SJSA1 (cell line): Measurements from ENCODE around the gene HOXA4. TPM values are rescaled to one million over a fixed set of nuclear protein-coding genes. Genes with fewer than 3 reads are reported as not detected.

Source experiments
- DNase-seq, 2 experiments: peaks; one replicate each; pipeline ENCODE4 v3.0.0-alpha.2; 2015 to 2020; ENCODE audit warnings: low spot score in 2 of 2, low read depth in 1 of 2
- H3K27ac ChIP-seq: fragments of 250-450 bp; sonication (Bioruptor Pico); 2 replicates; pipeline ENCODE4 v1.5.1; 2020; ENCODE audit warnings: mild to moderate bottlenecking, moderate library complexity
- H3K27me3 ChIP-seq: fragments of 250-450 bp; sonication (Bioruptor Pico); replicated peaks from 2 replicates; pipeline ENCODE4 v1.5.1; 2020; ENCODE audit warnings: mild to moderate bottlenecking, moderate library complexity
- H3K36me3 ChIP-seq: fragments of 250-450 bp; sonication (Bioruptor Pico); 2 replicates; pipeline ENCODE4 v1.5.1; 2020; ENCODE audit warnings: mild to moderate bottlenecking
- H3K4me1 ChIP-seq: fragments of 250-450 bp; sonication (Bioruptor Pico); replicated peaks from 2 replicates; pipeline ENCODE4 v1.6.1; 2021; ENCODE audit warnings: mild to moderate bottlenecking
- H3K4me3 ChIP-seq: fragments of 250-450 bp; sonication (Bioruptor Pico); 2 replicates; pipeline ENCODE4 v1.5.1; 2020; ENCODE audit warnings: mild to moderate bottlenecking
- H3K9me3 ChIP-seq: fragments of 250-450 bp; sonication (Bioruptor Pico); replicated peaks from 2 replicates; pipeline ENCODE4 v1.5.1; 2020; ENCODE audit warnings: mild to moderate bottlenecking
- total RNA-seq: library from RNA; depleted of rRNA; stranded (reverse); fragments of >200 nt; shearing (Covaris generic); gene quantifications from 2 replicates; pipeline ENCODE4 v1.2.3, GENCODE V29; 2014

The HOXA4 gene
- total RNA-seq, 1 experiment from 2014 or later, result 0.58 TPM

DNA sequence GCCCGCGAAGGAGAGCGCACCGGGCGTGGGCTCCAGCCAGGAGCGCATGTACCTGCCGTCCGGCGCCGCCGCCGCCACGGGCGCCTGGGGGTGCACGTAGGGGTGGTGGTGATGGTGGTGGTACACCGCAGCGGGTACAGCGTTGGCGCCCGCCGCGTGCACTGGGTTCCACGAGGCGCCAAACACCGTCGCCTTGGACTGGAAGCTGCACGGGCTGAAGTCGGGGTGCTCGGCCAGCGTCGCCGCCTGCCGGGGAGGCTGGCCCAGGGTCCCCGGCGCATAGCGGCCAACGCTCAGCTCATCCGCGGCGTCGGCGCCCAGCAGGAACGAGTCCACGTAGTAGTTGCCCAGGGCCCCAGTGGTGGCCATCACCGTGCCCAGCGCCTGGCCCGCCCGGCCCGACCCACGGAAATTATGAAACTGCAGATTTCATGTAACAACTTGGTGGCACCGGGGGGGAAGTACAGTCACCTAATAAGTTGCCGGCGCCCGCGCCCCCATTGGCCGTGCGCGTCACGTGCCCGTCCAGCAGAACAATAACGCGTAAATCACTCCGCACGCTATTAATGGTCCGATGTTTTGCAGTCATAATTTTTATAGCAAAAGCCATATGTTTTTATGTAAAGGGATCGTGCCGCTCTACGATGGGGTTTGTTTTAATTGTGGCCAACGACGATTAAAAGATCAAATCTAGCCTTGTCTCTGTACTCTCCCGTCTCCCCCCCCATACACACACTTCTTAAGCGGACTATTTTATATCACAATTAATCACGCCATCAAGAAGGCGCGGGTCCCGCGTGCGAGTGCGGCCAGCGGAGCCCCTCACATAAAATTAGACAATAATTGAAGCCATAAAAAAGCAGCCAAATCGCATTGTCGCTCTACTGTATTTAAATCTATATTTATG lies 34.8 kb upstream of the HOXA4 start, which contains the start of gene HOXA9:
HOXA9 (minus strand) TSS at position 449 of the 907 bp plus-strand sequence; CDS start at position 369, 80 bp downstream.
- no peaks in the 10 kb centered on the region for H3K9me3 ChIP-seq
- H3K27me3 ChIP-seq, result no peaks in the 10 kb centered on the region
- peaks cover 41% of the 10 kb centered on the region for H3K36me3 ChIP-seq
- H3K27ac ChIP-seq, result peak within 1 kb of the TSS; percentile 93
- peak within 1 kb of the TSS; percentile 57 for H3K4me3 ChIP-seq
- peak; percentile 88 to 95 for DNase-seq
- peaks cover 64% of the 10 kb centered on the region for H3K4me1 ChIP-seq

DNA sequence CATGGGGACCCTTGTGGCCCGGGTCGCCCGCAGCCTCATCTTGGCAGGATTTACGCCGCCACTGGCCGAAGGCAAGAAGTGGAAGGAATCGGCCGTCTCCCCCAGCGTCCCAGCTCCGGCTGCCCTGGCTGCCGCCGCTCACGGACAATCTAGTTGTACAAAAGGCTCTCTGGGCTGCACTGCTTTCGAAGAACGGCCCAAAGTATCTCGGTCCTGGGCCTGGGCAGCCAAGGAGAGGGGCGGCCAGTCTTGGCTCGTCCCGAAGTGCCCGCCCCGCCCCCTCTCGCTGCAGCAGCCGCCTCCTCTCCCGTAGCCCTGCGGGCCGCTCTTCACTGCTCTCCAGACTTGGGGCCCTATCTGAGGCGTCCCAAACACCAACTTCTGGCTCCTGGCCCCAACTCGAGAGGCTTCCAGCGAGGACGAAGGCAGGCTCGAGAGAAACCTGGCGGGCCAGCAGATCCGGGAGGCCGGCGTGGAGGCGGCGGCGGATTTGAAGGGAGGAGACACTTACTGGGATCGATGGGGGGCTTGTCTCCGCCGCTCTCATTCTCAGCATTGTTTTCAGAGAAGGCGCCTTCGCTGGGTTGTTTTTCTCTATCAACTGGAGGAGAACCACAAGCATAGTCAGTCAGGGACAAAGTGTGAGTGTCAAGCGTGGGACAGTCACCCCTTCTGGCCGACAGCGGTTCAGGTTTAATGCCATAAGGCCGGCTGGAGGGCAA lies 34.0 kb upstream of the HOXA4 start:
- H3K36me3 ChIP-seq, result peaks cover 40% of the 10 kb centered on the region
- DNase-seq, result peak in 1 of 2 experiments; percentile 71
- H3K4me3 ChIP-seq, result peak overlapping the region; percentile 57

DNA sequence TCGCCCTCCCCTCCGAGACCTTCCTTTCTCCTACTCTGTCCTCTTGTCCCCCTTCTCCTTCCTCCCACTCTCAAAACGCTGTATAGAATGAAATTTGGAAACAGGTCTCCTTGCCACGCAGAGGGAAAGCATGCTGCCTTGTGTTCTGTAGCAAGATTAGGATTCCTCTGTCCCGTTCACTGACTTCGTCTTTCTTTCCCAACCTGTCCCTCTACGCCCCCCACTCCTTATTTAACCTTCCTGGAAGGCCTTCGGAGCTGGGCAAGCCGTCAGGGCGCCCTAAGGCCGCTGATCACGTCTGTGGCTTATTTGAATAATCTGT lies 33.4 kb upstream of the HOXA4 start:
- Histone ChIP-seq H3K36me3 (peaks cover 35% of the 10 kb centered on the region), H3K4me3 (peak overlapping the region; percentile 57), H3K27me3 (no peaks in the 10 kb centered on the region), H3K27ac (no peak overlapping the region), H3K4me1 (peaks cover 61% of the 10 kb centered on the region), H3K9me3 (no peaks in the 10 kb centered on the region)
- no peak for DNase-seq

More for the DNA sequence above, 34.0 kb upstream of the HOXA4 start:
- Histone ChIP-seq H3K27me3 (no peaks in the 10 kb centered on the region), H3K9me3 (no peaks in the 10 kb centered on the region), H3K27ac (peak overlapping the region; percentile 93), H3K4me1 (peaks cover 65% of the 10 kb centered on the region)

DNA sequence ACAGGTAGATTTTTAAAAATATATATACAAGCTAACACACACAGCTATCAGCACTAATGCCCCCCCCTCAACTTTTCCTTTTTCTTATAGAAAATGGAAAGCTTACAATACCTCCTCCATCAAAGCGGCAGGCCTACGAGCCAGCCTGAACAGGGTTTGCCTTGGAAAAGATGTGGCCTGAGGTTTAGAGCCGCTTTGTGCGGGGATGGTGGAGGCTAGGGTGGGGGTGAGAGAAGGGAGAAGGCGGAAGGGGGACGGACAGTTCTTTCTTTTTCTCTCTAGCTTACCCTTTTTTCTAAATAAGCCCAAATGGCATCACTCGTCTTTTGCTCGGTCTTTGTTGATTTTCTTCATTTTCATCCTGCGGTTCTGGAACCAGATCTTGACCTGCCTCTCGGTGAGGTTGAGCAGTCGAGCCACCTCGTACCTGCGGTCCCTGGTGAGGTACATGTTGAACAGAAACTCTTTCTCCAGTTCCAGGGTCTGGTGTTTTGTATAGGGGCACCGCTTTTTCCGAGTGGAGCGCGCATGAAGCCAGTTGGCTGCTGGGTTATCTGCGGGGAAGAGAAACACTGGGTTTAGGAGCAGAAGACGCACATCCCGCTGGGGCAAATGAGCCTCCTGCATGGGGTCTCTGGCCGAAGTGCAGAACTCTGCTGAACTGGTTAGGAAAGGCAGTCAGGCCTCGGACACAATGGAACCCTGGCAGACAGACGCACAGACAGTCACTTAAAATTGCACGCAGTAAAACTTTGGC lies 32.9 kb upstream of the HOXA4 start:
- no peak overlapping the region for H3K27ac ChIP-seq
- H3K36me3 ChIP-seq, result peaks cover 31% of the 10 kb centered on the region
- H3K9me3 ChIP-seq, result no peaks in the 10 kb centered on the region
- no peaks in the 10 kb centered on the region for H3K27me3 ChIP-seq
- DNase-seq, result peak in 1 of 2 experiments; percentile 11
- peak overlapping the region; percentile 57 for H3K4me3 ChIP-seq
- H3K4me1 ChIP-seq, result peaks cover 57% of the 10 kb centered on the region

DNA sequence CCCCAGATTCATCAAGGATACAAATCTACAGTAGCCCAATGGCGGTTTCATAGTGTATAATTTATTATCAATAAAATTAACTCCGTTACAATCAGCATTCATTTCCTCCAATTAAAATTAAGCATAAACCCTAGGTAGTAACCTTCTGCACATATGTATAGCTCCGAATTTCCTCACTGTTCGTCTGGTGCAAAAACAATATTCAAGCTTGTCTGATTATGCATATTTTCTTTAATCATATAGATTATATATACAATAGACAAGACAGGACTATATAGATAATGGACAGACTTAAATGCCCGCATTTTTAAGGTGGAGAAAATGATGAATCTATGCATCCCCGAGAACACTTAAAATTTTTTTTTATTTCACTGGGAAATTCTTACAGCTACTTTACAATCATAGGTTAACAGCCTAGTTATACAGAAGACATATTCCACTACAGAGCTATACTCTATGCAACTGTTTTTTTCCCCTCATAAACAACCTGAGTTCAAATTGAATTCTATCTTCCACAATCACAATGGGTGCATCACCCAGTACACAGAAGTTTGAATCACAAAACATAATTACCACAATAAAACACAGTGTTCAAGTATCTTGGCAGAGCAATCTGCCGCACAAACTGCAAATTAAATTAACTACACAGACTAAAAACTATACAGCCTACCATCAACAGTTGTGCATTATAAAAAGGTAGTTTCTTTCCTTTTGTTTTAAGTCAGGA lies 32.2 kb upstream of the HOXA4 start:
- peaks cover 28% of the 10 kb centered on the region for H3K36me3 ChIP-seq
- H3K27ac ChIP-seq, result no peak overlapping the region
- no peaks in the 10 kb centered on the region for H3K9me3 ChIP-seq
- no peaks in the 10 kb centered on the region for H3K27me3 ChIP-seq
- no peak for DNase-seq
- H3K4me3 ChIP-seq, result no peak overlapping the region; the same call in 1 of the 2 replicates
- peaks cover 50% of the 10 kb centered on the region for H3K4me1 ChIP-seq

DNA sequence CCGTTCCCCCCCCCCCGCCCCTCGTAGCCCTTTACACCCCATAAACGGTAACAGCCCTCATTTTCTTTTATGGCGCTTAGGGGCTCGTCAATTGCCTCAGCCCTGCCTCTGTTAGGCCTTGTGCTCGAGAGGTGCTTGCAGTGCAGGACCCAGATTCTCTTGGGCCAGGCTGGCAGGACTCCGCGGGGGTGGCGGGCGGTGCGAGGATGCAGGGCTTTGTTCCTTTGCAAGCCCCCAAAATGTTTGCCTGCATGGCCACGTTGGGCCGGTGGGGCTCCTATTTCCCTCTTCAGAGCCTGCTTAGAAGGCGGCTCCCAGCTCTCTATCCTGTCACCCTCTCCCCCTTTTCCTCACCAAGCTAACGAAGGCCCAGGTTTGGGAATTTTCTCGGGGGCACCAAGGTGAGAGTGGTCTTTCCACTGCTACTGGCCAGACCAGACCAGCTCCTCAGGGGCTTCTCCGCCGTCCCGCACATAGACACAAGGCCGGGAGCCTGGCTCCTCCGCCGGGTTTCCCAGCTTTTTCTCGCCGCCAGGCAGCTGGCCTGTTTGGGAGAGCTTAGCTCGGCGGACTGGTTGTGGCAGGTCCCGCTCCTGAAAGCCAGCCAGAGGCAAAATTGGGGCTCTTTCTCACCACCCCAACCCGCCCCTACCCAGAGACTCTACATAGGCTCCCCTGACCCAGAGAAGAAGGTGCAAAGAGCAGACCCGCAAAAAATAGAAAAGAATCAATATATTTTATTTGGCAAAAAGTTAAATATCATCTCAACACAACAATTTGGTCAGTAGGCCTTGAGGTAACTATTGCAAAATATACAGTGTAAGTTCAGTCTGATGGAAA lies 31.4 kb upstream of the HOXA4 start:
- Histone ChIP-seq H3K4me1 (peaks cover 45% of the 10 kb centered on the region), H3K36me3 (peaks cover 28% of the 10 kb centered on the region), H3K4me3 (no peak overlapping the region), H3K27ac (no peak overlapping the region), H3K9me3 (no peaks in the 10 kb centered on the region), H3K27me3 (no peaks in the 10 kb centered on the region)
- DNase-seq, result no peak

DNA sequence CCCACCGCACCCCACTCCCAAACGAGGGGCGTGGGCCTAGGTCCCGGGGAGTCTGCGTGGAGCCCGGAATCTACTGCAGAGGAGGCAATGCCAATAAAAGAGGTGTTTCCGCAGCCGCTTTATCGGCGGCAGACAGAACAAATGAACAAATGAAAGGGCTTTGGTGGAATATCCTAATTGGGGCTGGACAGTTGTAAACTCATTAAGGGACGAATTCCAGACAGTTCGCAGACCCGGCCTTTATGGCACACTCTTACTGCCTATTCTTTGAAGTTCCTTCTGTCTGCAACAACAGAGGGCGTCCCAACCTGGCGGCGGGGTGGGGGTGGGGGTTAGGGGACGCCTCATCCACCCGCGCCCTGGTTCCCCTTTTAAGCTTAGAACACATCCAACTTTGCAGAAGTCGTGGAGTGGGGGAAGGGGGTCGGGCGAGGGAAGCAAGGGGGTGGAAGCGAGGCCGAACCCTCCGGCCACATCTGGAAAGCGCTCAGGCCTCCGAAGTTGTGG lies 30.7 kb upstream of the HOXA4 start:
- no peak overlapping the region for H3K27ac ChIP-seq
- H3K4me3 ChIP-seq, result peak overlapping the region; percentile 38
- DNase-seq, result no peak
- peaks cover 38% of the 10 kb centered on the region for H3K4me1 ChIP-seq
- no peaks in the 10 kb centered on the region for H3K9me3 ChIP-seq
- H3K36me3 ChIP-seq, result peaks cover 28% of the 10 kb centered on the region
- no peaks in the 10 kb centered on the region for H3K27me3 ChIP-seq

DNA sequence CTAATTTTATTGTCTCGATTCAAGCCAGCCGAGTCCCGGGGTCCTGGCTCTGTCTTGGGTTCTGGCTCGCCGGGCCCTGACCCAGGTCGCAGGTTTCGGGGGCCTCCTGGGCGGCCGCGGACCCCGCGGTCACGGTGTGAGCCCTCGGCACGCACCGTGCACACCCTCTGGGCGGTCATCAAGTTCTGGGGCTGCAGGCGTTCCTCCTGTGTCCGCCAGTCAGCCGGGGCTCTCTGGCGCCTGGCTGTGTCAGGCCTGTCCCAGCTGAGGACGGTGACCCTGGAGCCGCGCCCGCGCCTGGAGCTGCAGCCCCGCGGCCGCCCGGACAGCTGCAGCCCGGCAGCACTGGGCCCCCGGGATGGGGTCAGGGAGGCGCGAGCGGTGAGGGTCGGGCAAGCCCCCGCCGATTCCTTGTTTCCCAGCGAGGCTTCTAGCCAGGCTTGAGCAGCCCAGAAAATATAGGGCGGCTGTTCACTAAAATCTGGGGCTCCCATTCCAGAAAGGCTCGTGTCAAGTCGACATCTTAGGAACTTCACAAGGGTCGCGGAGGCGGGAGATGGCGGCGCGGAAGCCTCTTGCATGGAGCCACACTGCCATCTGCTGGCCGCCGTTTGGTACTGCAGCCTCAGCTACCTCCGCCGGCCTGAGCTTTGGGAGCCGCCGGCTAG lies 30.1 kb upstream of the HOXA4 start:
- Histone ChIP-seq H3K9me3 (no peaks in the 10 kb centered on the region), H3K4me1 (peaks cover 33% of the 10 kb centered on the region), H3K27me3 (no peaks in the 10 kb centered on the region), H3K4me3 (peak overlapping the region; percentile 38), H3K27ac (no peak overlapping the region), H3K36me3 (peaks cover 28% of the 10 kb centered on the region)
- DNase-seq, result peak; percentile 78 to 87

DNA sequence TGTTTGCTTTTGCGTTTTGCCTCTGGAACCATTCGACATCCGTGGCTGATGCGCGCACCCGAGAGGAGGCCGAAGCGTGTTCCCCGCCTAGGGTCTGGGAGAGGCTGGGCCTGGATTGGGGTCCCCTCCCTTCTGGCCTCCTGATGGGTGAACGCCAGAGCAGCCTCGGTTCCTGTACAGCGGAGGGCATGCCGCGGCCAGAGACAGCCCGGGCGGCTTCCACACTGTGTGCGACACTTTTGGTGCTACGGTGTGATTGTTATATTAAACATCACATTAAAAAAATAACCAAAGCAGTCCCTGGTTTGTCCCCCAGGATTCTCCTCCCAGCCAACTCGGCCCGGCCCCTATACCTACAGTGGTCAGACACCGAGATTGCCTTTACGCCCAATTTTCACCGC lies 29.6 kb upstream of the HOXA4 start:
- Histone ChIP-seq H3K36me3 (peaks cover 28% of the 10 kb centered on the region), H3K4me3 (no peak overlapping the region), H3K4me1 (peaks cover 36% of the 10 kb centered on the region), H3K9me3 (no peaks in the 10 kb centered on the region), H3K27me3 (no peaks in the 10 kb centered on the region), H3K27ac (no peak overlapping the region)
- no peak for DNase-seq

DNA sequence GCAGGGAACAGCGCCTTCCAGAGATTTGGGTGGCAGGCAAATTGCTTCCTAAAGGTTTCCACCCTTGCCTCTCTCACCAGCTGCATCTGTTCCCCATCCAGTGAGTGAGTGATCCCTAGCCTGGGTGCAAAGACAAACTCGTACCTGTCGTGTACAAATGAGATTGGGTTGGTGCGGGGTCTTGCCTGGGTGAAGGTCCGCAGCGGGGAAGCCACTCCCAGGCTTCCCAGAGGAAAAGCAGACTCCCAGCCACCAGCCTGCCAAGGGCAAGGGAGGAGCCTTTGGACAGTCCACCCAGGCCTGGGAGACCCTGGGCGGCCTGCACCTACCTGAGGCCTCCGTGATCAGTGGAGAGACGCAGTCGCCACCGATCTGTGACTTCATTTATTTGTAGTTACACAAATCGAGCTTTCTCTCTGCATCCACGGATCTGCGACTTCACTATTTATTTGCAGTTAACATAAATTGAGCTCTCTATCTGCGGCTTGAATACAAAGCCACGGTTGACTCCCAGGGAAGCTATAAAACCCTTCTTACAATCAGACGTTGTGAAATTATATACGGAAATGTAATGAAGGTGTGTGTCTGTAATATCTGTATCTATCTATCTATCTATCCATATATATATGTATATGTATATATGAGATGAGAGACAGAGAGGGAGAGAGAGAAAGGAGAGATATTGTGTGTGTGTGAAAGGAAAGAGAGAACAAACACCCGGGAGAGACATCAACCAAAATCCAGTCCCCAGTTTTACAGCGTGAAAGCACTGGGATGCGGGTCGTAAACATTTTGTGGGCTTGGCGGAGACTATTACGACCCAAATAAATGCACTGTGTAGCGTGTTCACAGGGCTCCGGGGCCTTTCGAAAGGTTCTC lies 28.9 kb upstream of the HOXA4 start:
- no peak for DNase-seq
- Histone ChIP-seq H3K36me3 (peaks cover 24% of the 10 kb centered on the region), H3K27ac (no peak overlapping the region), H3K4me1 (peaks cover 30% of the 10 kb centered on the region), H3K27me3 (no peaks in the 10 kb centered on the region), H3K4me3 (no peak overlapping the region), H3K9me3 (no peaks in the 10 kb centered on the region)
